Suprapubic skin (tissue), 4 donors: ENCODE results near the gene FNDC11.

Source experiments
- EP300 ChIP-seq: sonication (generic); formaldehyde crosslinking; IDR thresholded peaks from one replicate; pipeline ENCODE4 v1.6.1; 2017; ENCODE audit warnings: antibody characterized with exemption
- POLR2A ChIP-seq, 2 donors: fragments of 450-650 bp; IDR thresholded peaks; one replicate each; pipeline ENCODE4 v1.6.1; 2017; ENCODE audit warnings: antibody characterized with exemption in 2 of 2, mild to moderate bottlenecking in 2 of 2, moderate library complexity in 2 of 2
- POLR2AphosphoS5 ChIP-seq, 3 donors: sonication (generic); formaldehyde crosslinking; IDR thresholded peaks; one replicate each; pipeline ENCODE4 v1.6.1; 2017; ENCODE audit warnings: antibody characterized with exemption in 3 of 3
- TF ChIP-seq, protein P1 (sequence below), 2 donors: fragments of 200-600 bp in 1 of 2; fragments of 450-650 bp in 1 of 2; sonication (generic) in 1 of 2; IDR thresholded peaks; one replicate each; pipeline ENCODE4 v1.5.1; 2016 to 2019; ENCODE audit warnings: antibody characterized with exemption in 2 of 2, mild to moderate bottlenecking in 1 of 2, moderate library complexity in 1 of 2

DNA sequence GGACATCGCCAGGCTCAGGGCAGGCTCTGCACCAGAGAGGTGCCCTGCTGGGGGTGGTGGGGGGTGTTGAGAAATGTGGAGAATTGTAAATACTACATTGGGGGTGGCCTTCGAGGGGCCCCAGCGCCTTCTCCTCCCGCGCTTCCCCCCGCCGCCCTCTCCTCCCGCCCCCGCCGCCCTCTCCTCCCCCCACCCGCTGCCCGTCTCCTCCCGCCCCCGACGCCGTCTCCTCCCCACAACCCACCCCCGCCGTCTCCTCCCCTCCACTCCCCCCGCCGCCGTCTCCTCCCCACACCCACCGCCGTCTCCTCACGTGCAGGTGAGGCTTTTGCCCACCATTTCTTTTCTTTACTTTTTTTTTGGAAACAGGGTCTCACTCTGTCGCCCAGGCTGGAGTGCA, 4.9 kb upstream of the FNDC11 start:
- TF ChIP-seq POLR2AphosphoS5 (IDR thresholded peaks at IDR 0.05) (no peak), POLR2A (IDR thresholded peaks at IDR 0.05) (no peak), EP300 (no peak)
- TF ChIP-seq, protein P1, sequence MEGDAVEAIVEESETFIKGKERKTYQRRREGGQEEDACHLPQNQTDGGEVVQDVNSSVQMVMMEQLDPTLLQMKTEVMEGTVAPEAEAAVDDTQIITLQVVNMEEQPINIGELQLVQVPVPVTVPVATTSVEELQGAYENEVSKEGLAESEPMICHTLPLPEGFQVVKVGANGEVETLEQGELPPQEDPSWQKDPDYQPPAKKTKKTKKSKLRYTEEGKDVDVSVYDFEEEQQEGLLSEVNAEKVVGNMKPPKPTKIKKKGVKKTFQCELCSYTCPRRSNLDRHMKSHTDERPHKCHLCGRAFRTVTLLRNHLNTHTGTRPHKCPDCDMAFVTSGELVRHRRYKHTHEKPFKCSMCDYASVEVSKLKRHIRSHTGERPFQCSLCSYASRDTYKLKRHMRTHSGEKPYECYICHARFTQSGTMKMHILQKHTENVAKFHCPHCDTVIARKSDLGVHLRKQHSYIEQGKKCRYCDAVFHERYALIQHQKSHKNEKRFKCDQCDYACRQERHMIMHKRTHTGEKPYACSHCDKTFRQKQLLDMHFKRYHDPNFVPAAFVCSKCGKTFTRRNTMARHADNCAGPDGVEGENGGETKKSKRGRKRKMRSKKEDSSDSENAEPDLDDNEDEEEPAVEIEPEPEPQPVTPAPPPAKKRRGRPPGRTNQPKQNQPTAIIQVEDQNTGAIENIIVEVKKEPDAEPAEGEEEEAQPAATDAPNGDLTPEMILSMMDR (IDR thresholded peaks at IDR 0.05): no peak
